Measurements from ENCODE around the gene CCDC69. TPM values are rescaled to one million over a fixed set of nuclear protein-coding genes. Genes with fewer than 3 reads are reported as not detected.
"Not testable (repeated sequence)": the region's sequence is repeated elsewhere in the genome, so short reads cannot be mapped to it uniquely, and the experiment has no call there.

Gene CCDC69
- polyA plus RNA-seq, 2 of the 4 experiments (the other 2 are of a cell fraction), result 2.9 to 3.0 TPM

DNA sequence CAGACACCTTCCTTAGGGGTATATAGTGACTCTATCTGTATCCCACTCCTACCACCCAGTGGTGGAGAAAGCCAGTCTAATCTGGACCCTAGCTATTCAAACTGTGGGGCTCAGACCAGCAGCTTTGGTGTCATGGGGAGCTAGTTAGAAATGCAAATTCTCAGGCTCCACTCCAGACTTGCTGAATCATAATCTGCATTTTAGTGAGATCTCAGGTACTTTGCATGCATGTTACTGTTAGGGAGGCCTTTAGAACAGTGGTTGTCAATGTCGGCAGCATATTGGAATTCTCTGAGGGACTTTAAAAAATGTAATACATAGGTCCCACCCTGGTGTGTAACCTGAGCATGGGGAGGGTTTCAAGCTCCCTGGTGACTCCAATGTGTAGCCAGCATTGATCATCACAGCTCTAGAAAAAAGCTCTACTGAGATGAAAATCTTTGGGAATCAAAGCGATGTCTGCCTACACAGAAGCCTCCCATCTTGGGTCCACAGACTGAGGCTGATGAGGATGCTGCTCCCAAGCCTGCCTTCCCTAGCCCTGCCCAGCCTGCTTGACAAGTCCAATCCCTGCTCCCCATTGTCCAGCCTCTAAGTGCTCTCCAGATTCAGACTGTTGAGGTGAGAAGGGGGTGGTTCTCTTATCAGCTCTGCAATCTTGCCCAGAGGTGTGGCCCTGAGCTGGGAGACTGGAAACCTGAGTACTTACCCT is 17.2 kb upstream of the CCDC69 start:
- FAIRE-seq, result no peak
- CTCF ChIA-PET, result interaction anchor here (0.7 to 10.0 kb wide), 5 partner anchors 11 to 440 kb away, joined by 3 to 102 read pairs (median 3); no protein-coding TSS in a partner anchor
- 95% methylated on average over 2 of the region's 2 CpGs for WGBS (ENCODE audit: missing lambda C conversion rate)
- no peaks in the 10 kb centered on the region for H3K9me3 ChIP-seq
- DNase-seq (ENCODE audit: low read depth in 1 of 2, low spot score in 1 of 2), result no peak
- POLR2A ChIA-PET, result interaction anchor here (1.0 kb wide), 1 partner anchor 11 kb away, joined by 7 read pairs; no protein-coding TSS in a partner anchor
- H3K27ac ChIP-seq, result no peak overlapping the region
- H3K4me2 ChIP-seq, result no peak overlapping the region
- no peak overlapping the region for H3K4me3 ChIP-seq
- ATAC-seq, result no peak
- no peaks in the 10 kb centered on the region for H3K4me1 ChIP-seq
- TF ChIP-seq CBX2 (IDR thresholded peaks at IDR 0.05; ENCODE audit: borderline replicate concordance, low read depth) (no peak), CBX8 (IDR thresholded peaks at IDR 0.05) (no peak), ZNF302 (CRISPR knock-in tag; IDR thresholded peaks at IDR 0.05) (no peak), EHMT2 (IDR thresholded peaks at IDR 0.05; ENCODE audit: low read depth) (no peak), MYC (IDR thresholded peaks at IDR 0.05; ENCODE audit: borderline replicate concordance, low read length) (no peak), CEBPB (IDR thresholded peaks at IDR 0.05) (no peak), JUN (IDR thresholded peaks at IDR 0.05) (no peak), HOXA7 (CRISPR knock-in tag; IDR thresholded peaks at IDR 0.05) (no peak), SREBF2 (IDR thresholded peaks at IDR 0.05) (no peak), RFX5 (IDR thresholded peaks at IDR 0.05) (no peak), RARB (CRISPR knock-in tag; IDR thresholded peaks at IDR 0.05) (no peak), HEYL (CRISPR knock-in tag; IDR thresholded peaks at IDR 0.05) (no peak), TFCP2L1 (CRISPR knock-in tag; IDR thresholded peaks at IDR 0.05) (no peak), EHF (CRISPR knock-in tag; IDR thresholded peaks at IDR 0.05) (no peak), NFE2L2 (conservative IDR thresholded peaks at IDR 0.05; ENCODE audit: low read length) (no peak)
- TF ChIP-seq, protein P1, sequence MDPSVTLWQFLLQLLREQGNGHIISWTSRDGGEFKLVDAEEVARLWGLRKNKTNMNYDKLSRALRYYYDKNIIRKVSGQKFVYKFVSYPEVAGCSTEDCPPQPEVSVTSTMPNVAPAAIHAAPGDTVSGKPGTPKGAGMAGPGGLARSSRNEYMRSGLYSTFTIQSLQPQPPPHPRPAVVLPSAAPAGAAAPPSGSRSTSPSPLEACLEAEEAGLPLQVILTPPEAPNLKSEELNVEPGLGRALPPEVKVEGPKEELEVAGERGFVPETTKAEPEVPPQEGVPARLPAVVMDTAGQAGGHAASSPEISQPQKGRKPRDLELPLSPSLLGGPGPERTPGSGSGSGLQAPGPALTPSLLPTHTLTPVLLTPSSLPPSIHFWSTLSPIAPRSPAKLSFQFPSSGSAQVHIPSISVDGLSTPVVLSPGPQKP (IDR thresholded peaks at IDR 0.05; ENCODE audit: low read depth, low read length), result no peak
- TF ChIP-seq, protein P2, sequence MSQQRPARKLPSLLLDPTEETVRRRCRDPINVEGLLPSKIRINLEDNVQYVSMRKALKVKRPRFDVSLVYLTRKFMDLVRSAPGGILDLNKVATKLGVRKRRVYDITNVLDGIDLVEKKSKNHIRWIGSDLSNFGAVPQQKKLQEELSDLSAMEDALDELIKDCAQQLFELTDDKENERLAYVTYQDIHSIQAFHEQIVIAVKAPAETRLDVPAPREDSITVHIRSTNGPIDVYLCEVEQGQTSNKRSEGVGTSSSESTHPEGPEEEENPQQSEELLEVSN (IDR thresholded peaks at IDR 0.05; ENCODE audit: borderline replicate concordance, low read depth), result no peak
- TF ChIP-seq, protein P3, sequence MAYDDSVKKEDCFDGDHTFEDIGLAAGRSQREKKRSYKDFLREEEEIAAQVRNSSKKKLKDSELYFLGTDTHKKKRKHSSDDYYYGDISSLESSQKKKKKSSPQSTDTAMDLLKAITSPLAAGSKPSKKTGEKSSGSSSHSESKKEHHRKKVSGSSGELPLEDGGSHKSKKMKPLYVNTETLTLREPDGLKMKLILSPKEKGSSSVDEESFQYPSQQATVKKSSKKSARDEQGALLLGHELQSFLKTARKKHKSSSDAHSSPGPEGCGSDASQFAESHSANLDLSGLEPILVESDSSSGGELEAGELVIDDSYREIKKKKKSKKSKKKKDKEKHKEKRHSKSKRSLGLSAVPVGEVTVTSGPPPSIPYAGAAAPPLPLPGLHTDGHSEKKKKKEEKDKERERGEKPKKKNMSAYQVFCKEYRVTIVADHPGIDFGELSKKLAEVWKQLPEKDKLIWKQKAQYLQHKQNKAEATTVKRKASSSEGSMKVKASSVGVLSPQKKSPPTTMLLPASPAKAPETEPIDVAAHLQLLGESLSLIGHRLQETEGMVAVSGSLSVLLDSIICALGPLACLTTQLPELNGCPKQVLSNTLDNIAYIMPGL (CRISPR knock-in tag; IDR thresholded peaks at IDR 0.05; ENCODE audit: borderline replicate concordance), result no peak

DNA sequence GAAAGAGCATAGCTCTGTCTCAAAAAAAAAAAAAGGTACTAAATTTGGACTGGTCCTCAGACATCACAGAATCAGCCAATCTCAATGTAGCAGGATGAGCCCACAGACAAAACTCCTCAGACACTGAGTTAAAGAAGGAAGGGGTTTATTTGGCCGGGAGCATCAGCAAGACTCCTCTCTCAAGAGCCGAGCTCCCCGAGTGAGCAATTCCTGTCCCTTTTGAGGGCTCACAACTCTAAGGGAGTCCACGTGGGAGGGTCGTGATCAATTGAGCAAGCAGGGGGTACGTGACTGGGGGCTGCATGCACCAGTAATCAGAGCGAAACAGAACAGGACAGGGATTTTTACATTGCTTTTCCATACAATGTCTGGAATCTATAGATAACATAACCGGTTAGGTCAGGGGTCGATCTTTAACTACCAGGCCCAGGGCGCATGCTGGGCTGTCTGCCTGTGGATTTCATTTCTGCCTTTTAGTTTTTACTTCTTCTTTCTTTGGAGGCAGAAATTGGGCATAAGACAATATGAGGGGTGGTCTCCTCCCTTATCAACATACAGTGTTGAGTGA is 16.5 kb upstream of the CCDC69 start:
- POLR2A ChIA-PET; H3K4me2 ChIP-seq; H3K27ac ChIP-seq; H3K9me3 ChIP-seq; ATAC-seq; H3K4me1 ChIP-seq; H3K4me3 ChIP-seq; FAIRE-seq; DNase-seq (ENCODE audit: low read depth in 1 of 2, low spot score in 1 of 2): not testable (repeated sequence)
- CTCF ChIA-PET, result interaction anchor here (1.0 to 10.0 kb wide), 4 partner anchors 11 to 124 kb away, joined by 3 to 102 read pairs (median 22); partner anchors contain the start of gene CCDC69
- 62% methylated on average over 10 of the region's 10 CpGs for WGBS (ENCODE audit: missing lambda C conversion rate)
